SK-N-MC (cell line): ENCODE data around the gene MALAT1.

Experiments used
- DNase-seq: peaks from one replicate; pipeline ENCODE4 v3.0.0-alpha.2; 2011; ENCODE audit warnings: low read depth, low spot score
- H3K27ac ChIP-seq: fragments of 200-600 bp; sonication (generic); 2 replicates; pipeline ENCODE4 v1.5.1; 2016; ENCODE audit warnings: mixed run types
- H3K36me3 ChIP-seq: fragments of 200-600 bp; sonication (generic); 2 replicates; pipeline ENCODE4 v1.6.1; 2017; ENCODE audit warnings: antibody characterized with exemption, low read length, mixed read lengths; ENCODE audit not compliant: insufficient read depth
- H3K4me3 ChIP-seq: fragments of 200-600 bp; sonication (generic); 2 replicates; pipeline ENCODE4 v1.5.1; 2016
- H3K9ac ChIP-seq: fragments of 200-600 bp; sonication (generic); 2 replicates; pipeline ENCODE4 v1.8.0; 2017; ENCODE audit warnings: mixed run types, mixed read lengths; ENCODE audit not compliant: insufficient read length
- H3K9me3 ChIP-seq: fragments of 200-600 bp; sonication (generic); 2 replicates; pipeline ENCODE4 v1.6.1; 2017; ENCODE audit warnings: low read depth, mild to moderate bottlenecking, antibody characterized with exemption, low read length, moderate library complexity, mixed read lengths
- EZH2 ChIP-seq: fragments of 200-600 bp; sonication (generic); IDR thresholded peaks from one replicate; pipeline ENCODE4 v1.6.1; 2017; ENCODE audit warnings: antibody characterized with exemption
- FOXP2 ChIP-seq: optimal IDR thresholded peaks from 2 replicates; pipeline ENCODE3; 2011; ENCODE audit warnings: mild to moderate bottlenecking, moderate library complexity; ENCODE audit not compliant: insufficient read depth; ENCODE audit errors: extremely low read length, control extremely low read depth
- POLR2AphosphoS5 ChIP-seq: IDR thresholded peaks from 2 replicates; pipeline ENCODE4 v1.6.1; 2012; ENCODE audit warnings: mild to moderate bottlenecking, low read depth, low read length, borderline replicate concordance

The MALAT1 gene

GRCh38 chr11:65478388-65479183 lies 20.3 kb upstream of the MALAT1 start:
- H3K4me3 ChIP-seq = no peak overlapping the region
- 0 out of 2 replicates have a peak overlapping the region, but pooled peaks have one; percentile 36 for H3K27ac ChIP-seq
- no peaks in the 10 kb centered on the region for H3K36me3 ChIP-seq
- no peaks in the 10 kb centered on the region for H3K9me3 ChIP-seq
- TF ChIP-seq POLR2AphosphoS5 = no peak
- no peak for TF ChIP-seq EZH2
- TF ChIP-seq FOXP2 = no peak
- no peak overlapping the region for H3K9ac ChIP-seq
- no peak for DNase-seq

- no peak for DNase-seq
- Histone ChIP-seq H3K27ac (peak overlapping the region; percentile 21; the same call in 1 of the 2 replicates), H3K9ac (no peak overlapping the region), H3K9me3 (no peaks in the 10 kb centered on the region), H3K36me3 (no peaks in the 10 kb centered on the region), H3K4me3 (no peak overlapping the region)
- no peak for TF ChIP-seq EZH2
- no peak for TF ChIP-seq FOXP2
- TF ChIP-seq POLR2AphosphoS5 = no peak
These were observed 19.4 kb upstream of the MALAT1 start for GRCh38 chr11:65479184-65480145.

- Histone ChIP-seq H3K27ac (peak overlapping the region; percentile 6; the same call in 1 of the 2 replicates), H3K9ac (no peak overlapping the region), H3K9me3 (no peaks in the 10 kb centered on the region), H3K36me3 (no peaks in the 10 kb centered on the region), H3K4me3 (no peak overlapping the region)
- TF ChIP-seq POLR2AphosphoS5 (no peak), EZH2 (no peak), FOXP2 (no peak)
- no peak for DNase-seq
These were observed 16.5 kb upstream of the MALAT1 start for GRCh38 chr11:65482306-65482850.

- H3K9me3 ChIP-seq = no peaks in the 10 kb centered on the region
- H3K27ac ChIP-seq = peak overlapping the region; percentile 73
- H3K9ac ChIP-seq = no peak overlapping the region
- H3K4me3 ChIP-seq = no peak overlapping the region
- no peaks in the 10 kb centered on the region for H3K36me3 ChIP-seq
- no peak for DNase-seq
- TF ChIP-seq FOXP2 = no peak
- no peak for TF ChIP-seq POLR2AphosphoS5
- TF ChIP-seq EZH2 = no peak
These were observed 13.0 kb upstream of the MALAT1 start for GRCh38 chr11:65485920-65486219.

- TF ChIP-seq EZH2 = no peak
- TF ChIP-seq POLR2AphosphoS5 = no peak
- TF ChIP-seq FOXP2 = no peak
- DNase-seq = no peak
- Histone ChIP-seq H3K4me3 (no peak overlapping the region), H3K9ac (no peak overlapping the region), H3K36me3 (no peaks in the 10 kb centered on the region), H3K9me3 (no peaks in the 10 kb centered on the region), H3K27ac (peak overlapping the region; percentile 74)
These were observed 12.0 kb upstream of the MALAT1 start for GRCh38 chr11:65486570-65487466.

- peak; percentile 94 for DNase-seq
- H3K27ac ChIP-seq = peak overlapping the region; percentile 85
- H3K4me3 ChIP-seq = peak overlapping the region; percentile 61; the same call in 1 of the 2 replicates
- TF ChIP-seq FOXP2 (no peak), POLR2AphosphoS5 (no peak), EZH2 (no peak)
- H3K9ac ChIP-seq = no peak overlapping the region
- no peaks in the 10 kb centered on the region for H3K9me3 ChIP-seq
- H3K36me3 ChIP-seq = no peaks in the 10 kb centered on the region
These were observed 11.2 kb upstream of the MALAT1 start for GRCh38 chr11:65487467-65488272.

GRCh38 chr11:65488273-65489034 lies 10.4 kb upstream of the MALAT1 start:
- Histone ChIP-seq H3K27ac (peak overlapping the region; percentile 85), H3K9me3 (no peaks in the 10 kb centered on the region), H3K36me3 (no peaks in the 10 kb centered on the region), H3K9ac (no peak overlapping the region), H3K4me3 (no peak overlapping the region)
- DNase-seq = no peak
- no peak for TF ChIP-seq POLR2AphosphoS5
- no peak for TF ChIP-seq FOXP2
- no peak for TF ChIP-seq EZH2
